GM12874 (cell line): ENCODE measurements around the gene VPS13C.

Source experiments
- TF ChIP-seq, protein P1 (sequence below): IDR thresholded peaks from 2 replicates; pipeline ENCODE4 v1.5.1; 2011; ENCODE audit warnings: low read depth, mild to moderate bottlenecking, control low read depth, low read length, moderate library complexity; ENCODE audit not compliant: insufficient read depth

The VPS13C gene

DNA sequence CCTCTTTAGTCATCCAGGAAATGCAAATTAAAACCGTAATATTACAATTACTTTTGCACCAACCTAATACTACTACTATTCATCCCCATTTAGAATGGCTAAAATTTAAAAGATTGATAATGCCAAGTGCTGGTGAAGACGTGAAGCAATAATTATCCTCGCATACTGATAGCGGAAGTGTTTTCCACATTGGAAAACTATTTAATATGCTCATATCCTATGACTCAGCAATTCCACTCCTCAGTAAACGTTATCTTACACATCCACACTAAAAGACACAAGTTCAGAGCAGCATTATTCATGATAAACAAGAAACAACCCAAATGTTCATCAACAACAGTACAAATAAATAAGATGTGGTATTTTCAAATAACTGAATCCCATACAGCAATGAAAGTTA is 70.6 kb downstream of the VPS13C start:
- TF ChIP-seq, protein P1, sequence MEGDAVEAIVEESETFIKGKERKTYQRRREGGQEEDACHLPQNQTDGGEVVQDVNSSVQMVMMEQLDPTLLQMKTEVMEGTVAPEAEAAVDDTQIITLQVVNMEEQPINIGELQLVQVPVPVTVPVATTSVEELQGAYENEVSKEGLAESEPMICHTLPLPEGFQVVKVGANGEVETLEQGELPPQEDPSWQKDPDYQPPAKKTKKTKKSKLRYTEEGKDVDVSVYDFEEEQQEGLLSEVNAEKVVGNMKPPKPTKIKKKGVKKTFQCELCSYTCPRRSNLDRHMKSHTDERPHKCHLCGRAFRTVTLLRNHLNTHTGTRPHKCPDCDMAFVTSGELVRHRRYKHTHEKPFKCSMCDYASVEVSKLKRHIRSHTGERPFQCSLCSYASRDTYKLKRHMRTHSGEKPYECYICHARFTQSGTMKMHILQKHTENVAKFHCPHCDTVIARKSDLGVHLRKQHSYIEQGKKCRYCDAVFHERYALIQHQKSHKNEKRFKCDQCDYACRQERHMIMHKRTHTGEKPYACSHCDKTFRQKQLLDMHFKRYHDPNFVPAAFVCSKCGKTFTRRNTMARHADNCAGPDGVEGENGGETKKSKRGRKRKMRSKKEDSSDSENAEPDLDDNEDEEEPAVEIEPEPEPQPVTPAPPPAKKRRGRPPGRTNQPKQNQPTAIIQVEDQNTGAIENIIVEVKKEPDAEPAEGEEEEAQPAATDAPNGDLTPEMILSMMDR: no peak

DNA sequence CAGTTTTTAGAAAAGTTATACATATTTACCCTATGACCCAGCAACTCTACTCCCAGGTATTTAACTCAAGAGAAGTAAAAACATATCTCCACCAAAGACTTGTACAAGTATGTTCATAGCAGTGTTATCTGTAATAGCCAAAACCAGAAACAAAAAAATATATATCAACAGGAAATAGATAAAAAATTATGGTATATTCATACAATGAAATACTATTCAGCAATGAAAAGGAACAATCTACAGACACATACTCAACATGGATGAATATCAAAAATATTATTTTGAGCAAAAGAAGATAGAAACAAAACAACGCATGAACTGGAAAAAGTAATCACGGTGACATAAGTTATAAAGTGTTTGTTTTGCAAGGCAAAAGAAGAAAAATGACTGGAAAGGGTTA is 72.4 kb downstream of the VPS13C start:
- TF ChIP-seq, protein P1: no peak

DNA sequence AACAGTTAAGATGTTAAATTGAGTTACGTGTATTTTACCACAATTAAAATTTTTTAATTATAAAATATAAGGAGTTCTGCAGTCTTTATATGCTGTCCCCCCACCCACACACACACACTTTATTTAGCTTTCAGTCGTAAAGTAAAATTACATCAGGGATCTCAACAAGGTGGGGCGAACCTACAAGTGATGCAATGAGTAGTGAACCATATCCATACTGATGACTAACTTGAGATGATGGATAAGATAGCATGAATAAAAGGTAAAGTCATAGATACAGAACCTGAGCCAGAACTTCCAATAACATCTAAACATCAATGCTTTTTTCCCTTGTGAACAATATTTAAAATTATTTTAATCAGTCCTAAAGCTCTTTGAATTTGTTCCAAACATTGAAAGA is 77.2 kb downstream of the VPS13C start:
- TF ChIP-seq, protein P1: no peak

DNA sequence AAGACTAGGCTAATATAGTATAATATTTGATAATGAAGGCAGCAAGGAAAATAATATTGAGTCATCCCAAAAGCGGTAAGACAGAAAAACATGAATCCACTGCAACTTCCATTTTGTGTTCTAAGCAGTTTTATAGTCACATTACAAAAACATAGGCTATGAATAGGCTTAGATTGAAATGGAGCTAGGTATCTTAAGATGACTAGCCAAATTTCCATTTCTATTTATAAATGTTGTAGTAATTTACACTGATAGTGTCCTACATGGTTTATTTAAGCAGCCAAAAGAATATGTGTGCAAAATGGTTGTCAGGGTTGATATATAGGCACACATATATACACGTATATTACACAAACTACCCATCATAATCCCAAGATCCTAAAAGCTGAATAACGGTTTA is 82.0 kb downstream of the VPS13C start:
- TF ChIP-seq, protein P1: no peak

- TF ChIP-seq, protein P1: no peak
These were observed 85.5 kb downstream of the VPS13C start for GRCh38 chr15:61974759-61975158.

DNA sequence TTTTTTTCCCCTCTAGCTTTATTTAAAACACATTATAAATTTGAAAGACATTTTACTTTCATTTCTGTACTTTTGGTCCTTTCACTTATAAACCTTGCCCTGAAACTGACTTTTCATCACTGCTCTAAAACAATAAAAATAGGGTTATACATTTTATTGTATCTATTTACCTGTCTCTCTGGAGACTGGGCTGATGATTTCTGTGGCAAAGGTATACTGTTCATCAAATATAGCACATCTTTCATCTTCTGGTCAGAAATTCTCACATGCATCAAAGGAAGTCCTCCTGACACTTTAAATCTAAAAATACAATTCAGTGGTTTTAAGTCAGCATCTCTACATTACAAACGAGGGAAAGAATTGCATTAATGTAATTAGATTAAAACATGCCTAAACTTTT is 86.1 kb downstream of the VPS13C start:
- TF ChIP-seq, protein P1: no peak

GRCh38 chr15:61951949-61952348 is 108.3 kb downstream of the VPS13C start:
- TF ChIP-seq, protein P1: no peak

DNA sequence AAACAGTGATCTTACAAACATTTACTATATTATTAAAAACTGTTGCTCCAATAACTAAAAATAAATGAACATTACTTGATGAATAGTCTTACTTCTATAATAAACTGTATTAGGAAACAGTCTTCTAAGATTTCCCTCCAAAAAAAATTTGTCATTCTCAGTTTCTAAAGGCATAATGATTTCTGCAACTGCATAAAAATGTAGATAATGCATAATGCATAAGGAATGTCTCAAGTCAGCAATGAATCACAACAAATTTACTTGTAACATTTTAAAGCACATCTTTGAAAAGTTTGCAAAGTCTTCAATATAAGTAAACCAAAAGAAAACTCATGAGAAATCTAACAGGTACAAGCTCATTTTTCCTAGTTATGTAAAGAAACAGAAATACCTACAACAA is 113.5 kb downstream of the VPS13C start:
- TF ChIP-seq, protein P1: no peak
